Karpas-422 (cell line): ENCODE data around the gene MAGI2. TPM values are rescaled to one million over a fixed set of nuclear protein-coding genes. Genes with fewer than 3 reads are reported as not detected.

ENCODE experiments used
- DNase-seq: peaks from one replicate; pipeline ENCODE4 v3.0.0-alpha.2; 2015
- H2AFZ ChIP-seq: fragments of 200-600 bp; sonication (generic); 2 replicates; pipeline ENCODE4 v1.6.1; 2014; ENCODE audit warnings: antibody characterized with exemption, low read length, mixed read lengths
- H3K27ac ChIP-seq: fragments of 200-600 bp; sonication (generic); 2 replicates; pipeline ENCODE4 v1.5.1; 2014; ENCODE audit warnings: mild to moderate bottlenecking, low read length, moderate library complexity
- H3K27me3 ChIP-seq: fragments of 200-600 bp; sonication (generic); 2 replicates; pipeline ENCODE4 v1.6.1; 2014; ENCODE audit warnings: low read length, mixed read lengths
- H3K36me3 ChIP-seq: fragments of 200-600 bp; sonication (generic); 2 replicates; pipeline ENCODE4 v1.6.1; 2014; ENCODE audit warnings: low read length, mixed read lengths; ENCODE audit not compliant: insufficient read depth
- H3K4me1 ChIP-seq: fragments of 200-600 bp; sonication (generic); 2 replicates; pipeline ENCODE4 v1.6.1; 2014; ENCODE audit warnings: mild to moderate bottlenecking, low read length, mixed read lengths
- H3K4me2 ChIP-seq: fragments of 200-600 bp; sonication (generic); 2 replicates; pipeline ENCODE4 v1.6.1; 2014; ENCODE audit warnings: low read length, low read depth, mild to moderate bottlenecking; ENCODE audit not compliant: poor library complexity, severe bottlenecking
- H3K4me3 ChIP-seq: fragments of 200-600 bp; sonication (generic); 2 replicates; pipeline ENCODE4 v1.5.1; 2014; ENCODE audit warnings: mild to moderate bottlenecking, antibody characterized with exemption, low read length, mixed read lengths
- H3K79me2 ChIP-seq: fragments of 200-600 bp; sonication (generic); 2 replicates; pipeline ENCODE4 v1.6.1; 2014; ENCODE audit warnings: mild to moderate bottlenecking, low read length, mixed read lengths
- H3K9ac ChIP-seq: fragments of 200-600 bp; sonication (generic); 2 replicates; pipeline ENCODE4 v1.6.0; 2014; ENCODE audit warnings: low read length
- H3K9me2 ChIP-seq: fragments of 200-600 bp; sonication (generic), shearing (Covaris generic); replicated peaks from 2 replicates; pipeline ENCODE4 v1.6.0; 2014; ENCODE audit warnings: mild to moderate bottlenecking, low read length, moderate library complexity; ENCODE audit not compliant: insufficient read depth
- H3K9me3 ChIP-seq: fragments of 300-700, 200-600 bp; sonication (generic); 2 replicates; pipeline ENCODE4 v1.6.1; 2014; ENCODE audit warnings: low read length, mixed read lengths
- H4K20me1 ChIP-seq: fragments of 200-600 bp; sonication (generic); 2 replicates; pipeline ENCODE4 v1.6.1; 2014; ENCODE audit warnings: mild to moderate bottlenecking, antibody characterized with exemption, low read length, low read depth; ENCODE audit not compliant: insufficient read depth
- total RNA-seq: library from RNA; depleted of rRNA; stranded (reverse); fragments of >200 nt; shearing (Covaris generic); gene quantifications from 2 replicates; pipeline ENCODE4 v1.2.3, GENCODE V29; 2014; ENCODE audit warnings: low replicate concordance

Gene MAGI2
- total RNA-seq, 1 experiment from 2014 or later = 0.93 TPM

- H3K9me2 ChIP-seq = no peaks in the 10 kb centered on the region
- no peaks in the 10 kb centered on the region for H4K20me1 ChIP-seq
- H3K4me3 ChIP-seq = no peak overlapping the region
- H3K4me1 ChIP-seq = peaks cover 4% of the 10 kb centered on the region
- H3K9me3 ChIP-seq = no peaks in the 10 kb centered on the region
- H3K27me3 ChIP-seq = no peaks in the 10 kb centered on the region
- no peak for DNase-seq
- no peak overlapping the region for H3K9ac ChIP-seq
- no peaks in the 10 kb centered on the region for H3K36me3 ChIP-seq
- H3K27ac ChIP-seq = no peak overlapping the region
- no peak overlapping the region for H2AFZ ChIP-seq
- H3K4me2 ChIP-seq = no peak overlapping the region
- no peaks in the 10 kb centered on the region for H3K79me2 ChIP-seq
Observed at GRCh38 chr7:78386520-78386919, 1066.9 kb downstream of the MAGI2 start.

DNA sequence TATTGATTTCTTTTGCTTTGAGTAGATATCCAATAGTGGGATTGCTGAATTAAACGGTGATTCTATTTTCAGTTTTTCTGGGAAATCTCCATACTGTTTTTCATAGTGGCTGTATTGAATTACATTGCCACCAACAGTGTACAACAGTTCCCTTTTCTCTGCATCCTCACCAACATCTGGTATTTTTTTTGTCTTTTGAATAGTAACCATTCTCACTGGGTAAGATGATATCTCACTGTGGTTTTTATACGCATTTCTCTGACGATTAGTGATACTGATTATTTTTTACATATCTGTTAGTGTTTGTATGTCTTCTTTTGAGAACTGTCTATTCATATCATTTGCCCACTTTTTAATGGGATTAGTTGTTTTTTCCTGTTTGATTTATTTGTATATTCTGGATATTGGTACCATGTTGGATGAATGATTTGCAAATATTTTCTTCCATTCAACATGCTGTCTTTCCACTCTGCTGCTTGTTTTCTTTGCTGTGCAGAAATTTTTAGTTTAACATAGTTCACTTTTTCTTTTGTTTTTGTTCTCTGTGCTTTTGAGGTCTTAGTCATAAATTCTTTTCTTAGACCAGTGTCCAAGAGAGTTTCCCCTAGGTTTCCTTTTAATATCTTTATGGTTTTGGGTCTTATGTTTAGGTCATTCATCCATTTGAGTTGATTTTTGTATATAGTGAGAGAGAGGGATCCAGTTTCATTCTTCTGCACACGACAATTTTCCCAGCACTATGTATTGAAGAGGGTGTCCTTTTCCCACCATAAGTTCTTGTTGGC lies 1070.2 kb downstream of the MAGI2 start:
- Histone ChIP-seq H3K27me3 (no peaks in the 10 kb centered on the region), H4K20me1 (no peaks in the 10 kb centered on the region), H3K9me3 (no peaks in the 10 kb centered on the region), H3K9me2 (no peaks in the 10 kb centered on the region), H3K27ac (no peak overlapping the region), H2AFZ (no peak overlapping the region), H3K4me3 (no peak overlapping the region), H3K4me1 (peaks cover 8% of the 10 kb centered on the region), H3K4me2 (no peak overlapping the region), H3K36me3 (no peaks in the 10 kb centered on the region), H3K9ac (no peak overlapping the region), H3K79me2 (no peaks in the 10 kb centered on the region)
- DNase-seq = no peak

- H3K36me3 ChIP-seq = no peaks in the 10 kb centered on the region
- no peak overlapping the region for H3K4me3 ChIP-seq
- peaks cover 8% of the 10 kb centered on the region for H3K4me1 ChIP-seq
- H3K9me3 ChIP-seq = no peaks in the 10 kb centered on the region
- H3K9ac ChIP-seq = no peak overlapping the region
- no peak for DNase-seq
- H3K4me2 ChIP-seq = no peak overlapping the region
- no peak overlapping the region for H3K27ac ChIP-seq
- no peaks in the 10 kb centered on the region for H3K27me3 ChIP-seq
- H4K20me1 ChIP-seq = no peaks in the 10 kb centered on the region
- no peaks in the 10 kb centered on the region for H3K9me2 ChIP-seq
- no peaks in the 10 kb centered on the region for H3K79me2 ChIP-seq
- no peak overlapping the region for H2AFZ ChIP-seq
Observed at GRCh38 chr7:78379148-78379547, 1074.3 kb downstream of the MAGI2 start.

GRCh38 chr7:78377532-78377931 lies 1075.9 kb downstream of the MAGI2 start:
- Histone ChIP-seq H3K9me2 (no peaks in the 10 kb centered on the region), H3K27me3 (no peaks in the 10 kb centered on the region), H4K20me1 (no peaks in the 10 kb centered on the region), H3K4me2 (no peak overlapping the region), H3K4me1 (peaks cover 8% of the 10 kb centered on the region), H2AFZ (no peak overlapping the region), H3K79me2 (no peaks in the 10 kb centered on the region), H3K9me3 (no peaks in the 10 kb centered on the region), H3K9ac (no peak overlapping the region), H3K4me3 (no peak overlapping the region), H3K36me3 (no peaks in the 10 kb centered on the region), H3K27ac (no peak overlapping the region)
- DNase-seq = no peak

DNA sequence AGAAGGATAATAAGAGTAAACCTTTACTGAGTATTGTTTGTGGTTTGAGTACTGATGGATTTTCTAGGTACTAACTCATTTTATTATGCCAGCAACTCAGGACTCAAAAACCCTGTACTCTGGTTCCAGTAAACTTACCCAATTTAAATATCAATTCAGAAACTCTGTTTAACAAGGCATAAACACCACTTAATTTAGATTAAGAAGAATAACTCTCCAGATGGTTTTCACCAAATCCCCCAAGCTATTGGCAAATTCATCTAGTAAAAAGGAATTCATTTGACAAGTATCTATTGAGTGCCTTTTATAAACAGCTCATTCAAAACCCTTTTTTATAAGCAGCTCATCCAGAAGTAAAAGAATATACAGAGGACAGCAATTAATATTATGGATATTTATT lies 1082.5 kb downstream of the MAGI2 start:
- DNase-seq = no peak
- Histone ChIP-seq H3K27ac (no peak overlapping the region), H3K79me2 (no peaks in the 10 kb centered on the region), H3K9ac (no peak overlapping the region), H3K9me3 (no peaks in the 10 kb centered on the region), H3K9me2 (no peaks in the 10 kb centered on the region), H3K4me2 (no peak overlapping the region), H2AFZ (no peak overlapping the region), H3K27me3 (no peaks in the 10 kb centered on the region), H4K20me1 (no peaks in the 10 kb centered on the region), H3K4me3 (no peak overlapping the region), H3K36me3 (no peaks in the 10 kb centered on the region), H3K4me1 (no peaks in the 10 kb centered on the region)

GRCh38 chr7:78368771-78369170 lies 1084.7 kb downstream of the MAGI2 start:
- no peaks in the 10 kb centered on the region for H4K20me1 ChIP-seq
- H3K4me2 ChIP-seq = no peak overlapping the region
- H3K36me3 ChIP-seq = no peaks in the 10 kb centered on the region
- no peak overlapping the region for H3K4me3 ChIP-seq
- no peaks in the 10 kb centered on the region for H3K9me2 ChIP-seq
- no peak overlapping the region for H3K9ac ChIP-seq
- no peak overlapping the region for H2AFZ ChIP-seq
- H3K79me2 ChIP-seq = no peaks in the 10 kb centered on the region
- no peaks in the 10 kb centered on the region for H3K27me3 ChIP-seq
- no peaks in the 10 kb centered on the region for H3K9me3 ChIP-seq
- no peak overlapping the region for H3K27ac ChIP-seq
- H3K4me1 ChIP-seq = no peaks in the 10 kb centered on the region
- DNase-seq = no peak

- Histone ChIP-seq H3K4me1 (no peaks in the 10 kb centered on the region), H3K9ac (no peak overlapping the region), H4K20me1 (no peaks in the 10 kb centered on the region), H3K36me3 (no peaks in the 10 kb centered on the region), H2AFZ (no peak overlapping the region), H3K27me3 (no peaks in the 10 kb centered on the region), H3K79me2 (no peaks in the 10 kb centered on the region), H3K9me2 (no peaks in the 10 kb centered on the region), H3K4me2 (no peak overlapping the region), H3K27ac (no peak overlapping the region), H3K4me3 (no peak overlapping the region), H3K9me3 (no peaks in the 10 kb centered on the region)
- no peak for DNase-seq
Observed at GRCh38 chr7:78367280-78367773, 1086.1 kb downstream of the MAGI2 start.

DNA sequence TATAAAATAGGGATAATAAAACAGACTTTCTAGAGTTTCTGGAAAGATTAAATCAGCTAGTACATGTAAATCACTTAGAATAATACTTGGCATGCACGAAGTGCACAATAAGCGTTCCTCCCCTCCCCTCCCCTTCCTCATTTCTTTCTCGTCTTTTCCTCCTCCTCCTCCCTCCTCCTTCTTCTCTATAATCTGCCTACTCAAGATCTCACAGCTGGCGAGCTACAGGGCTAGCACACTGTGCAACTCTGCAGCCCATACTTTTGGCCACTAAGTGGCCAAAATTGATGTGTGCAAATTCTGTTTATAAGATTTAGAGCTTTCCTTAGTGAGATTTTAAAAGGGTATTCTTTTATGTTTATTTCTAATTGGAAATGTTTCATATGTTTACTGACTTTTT lies 1089.6 kb downstream of the MAGI2 start:
- no peaks in the 10 kb centered on the region for H3K27me3 ChIP-seq
- no peak overlapping the region for H2AFZ ChIP-seq
- no peak overlapping the region for H3K4me2 ChIP-seq
- no peak overlapping the region for H3K27ac ChIP-seq
- no peaks in the 10 kb centered on the region for H3K9me3 ChIP-seq
- H3K9me2 ChIP-seq = no peaks in the 10 kb centered on the region
- H3K4me1 ChIP-seq = no peaks in the 10 kb centered on the region
- DNase-seq = no peak
- H3K4me3 ChIP-seq = no peak overlapping the region
- no peaks in the 10 kb centered on the region for H3K79me2 ChIP-seq
- no peaks in the 10 kb centered on the region for H4K20me1 ChIP-seq
- no peak overlapping the region for H3K9ac ChIP-seq
- H3K36me3 ChIP-seq = no peaks in the 10 kb centered on the region
